ENCODE data around the gene SNX1. TPM values are rescaled to one million over a fixed set of nuclear protein-coding genes. Genes with fewer than 3 reads are reported as not detected.

Gene SNX1
- total RNA-seq, 1 donor from 2014 or later = 33.8 TPM

DNA sequence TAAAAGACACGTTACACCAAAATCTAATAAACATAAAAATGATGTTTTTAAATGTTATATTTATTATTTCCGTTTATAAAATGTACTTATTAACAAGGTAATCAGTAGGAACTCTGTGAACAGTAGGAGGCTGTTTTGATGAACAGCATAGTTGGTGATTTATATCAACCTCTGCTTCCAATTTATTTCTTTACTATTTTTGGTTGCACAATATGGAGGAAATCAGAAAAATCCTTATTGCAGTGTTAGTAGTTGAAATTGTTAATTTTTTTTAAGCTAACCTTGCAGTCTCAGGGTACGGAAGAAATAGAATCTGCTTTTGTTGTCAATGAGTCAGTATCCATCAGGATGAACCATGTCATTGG lies 50.7 kb downstream of the SNX1 start:
- peaks cover 25 to 43% of the 10 kb centered on the region in 2 donors for H3K36me3 ChIP-seq
- TF ChIP-seq, protein P1, sequence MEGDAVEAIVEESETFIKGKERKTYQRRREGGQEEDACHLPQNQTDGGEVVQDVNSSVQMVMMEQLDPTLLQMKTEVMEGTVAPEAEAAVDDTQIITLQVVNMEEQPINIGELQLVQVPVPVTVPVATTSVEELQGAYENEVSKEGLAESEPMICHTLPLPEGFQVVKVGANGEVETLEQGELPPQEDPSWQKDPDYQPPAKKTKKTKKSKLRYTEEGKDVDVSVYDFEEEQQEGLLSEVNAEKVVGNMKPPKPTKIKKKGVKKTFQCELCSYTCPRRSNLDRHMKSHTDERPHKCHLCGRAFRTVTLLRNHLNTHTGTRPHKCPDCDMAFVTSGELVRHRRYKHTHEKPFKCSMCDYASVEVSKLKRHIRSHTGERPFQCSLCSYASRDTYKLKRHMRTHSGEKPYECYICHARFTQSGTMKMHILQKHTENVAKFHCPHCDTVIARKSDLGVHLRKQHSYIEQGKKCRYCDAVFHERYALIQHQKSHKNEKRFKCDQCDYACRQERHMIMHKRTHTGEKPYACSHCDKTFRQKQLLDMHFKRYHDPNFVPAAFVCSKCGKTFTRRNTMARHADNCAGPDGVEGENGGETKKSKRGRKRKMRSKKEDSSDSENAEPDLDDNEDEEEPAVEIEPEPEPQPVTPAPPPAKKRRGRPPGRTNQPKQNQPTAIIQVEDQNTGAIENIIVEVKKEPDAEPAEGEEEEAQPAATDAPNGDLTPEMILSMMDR (IDR thresholded peaks at IDR 0.05) = no peak
- no peak for DNase-seq (ENCODE audit: low spot score in 2 of 2)
- peaks cover 5% of the 10 kb centered on the region for H3K27me3 ChIP-seq
- H3K4me1 ChIP-seq = peaks cover under 1 to 5% of the 10 kb centered on the region in 2 donors
- H3K27ac ChIP-seq = no peak overlapping the region
- H3K9me3 ChIP-seq = no peaks in the 10 kb centered on the region
- intact Hi-C loops (cut with DNase I) = no loop called here
- no peak overlapping the region for H3K4me3 ChIP-seq

DNA sequence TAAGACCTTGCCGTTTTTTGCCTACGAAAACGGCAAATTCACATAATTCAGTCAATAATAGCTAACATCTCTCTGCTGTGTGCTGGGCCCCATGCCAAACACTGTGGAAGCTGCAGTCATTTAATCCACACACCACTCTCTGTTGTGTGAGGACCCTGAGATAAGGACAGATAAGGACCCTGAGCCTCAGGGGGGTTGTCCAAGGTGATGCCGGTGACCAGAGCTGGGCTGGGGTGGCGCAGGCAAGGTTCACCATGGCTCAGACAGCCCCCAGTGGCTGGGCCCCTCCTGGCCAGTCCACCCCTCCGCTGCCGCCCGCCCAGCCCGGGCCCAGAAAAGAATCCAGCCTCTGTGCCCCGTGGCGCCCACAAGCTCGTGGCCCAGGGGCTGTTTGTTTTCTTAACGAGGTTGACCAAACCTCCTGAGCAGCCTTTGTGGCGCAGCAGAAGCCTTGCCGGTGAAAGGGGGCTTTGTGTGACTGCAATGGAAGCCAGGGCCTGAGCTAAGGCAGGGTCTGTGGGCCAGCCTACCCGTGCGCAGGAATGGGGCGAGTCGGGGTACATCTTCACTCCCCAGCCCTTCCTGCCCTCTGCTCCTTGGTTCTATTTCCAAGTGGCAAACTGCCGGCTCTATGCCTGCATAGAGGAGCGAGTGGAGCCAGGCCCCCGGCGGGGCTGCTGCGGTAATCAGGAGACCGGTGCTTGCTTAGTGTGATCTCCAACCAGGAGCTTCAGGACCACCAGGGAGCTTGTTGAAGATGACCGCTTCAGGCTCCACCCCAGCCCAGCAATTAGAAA lies 51.3 kb downstream of the SNX1 start:
- DNase-seq (ENCODE audit: low spot score in 2 of 2) = no peak
- no peak overlapping the region for H3K4me3 ChIP-seq
- intact Hi-C loops (cut with DNase I) = no loop called here
- no peak overlapping the region for H3K27ac ChIP-seq
- H3K4me1 ChIP-seq = peaks cover 6 to 10% of the 10 kb centered on the region in 2 donors
- H3K27me3 ChIP-seq = peaks cover 11% of the 10 kb centered on the region
- H3K9me3 ChIP-seq = no peaks in the 10 kb centered on the region
- TF ChIP-seq, protein P1 (IDR thresholded peaks at IDR 0.05) = no peak
- peaks cover 25 to 39% of the 10 kb centered on the region in 2 donors for H3K36me3 ChIP-seq

DNA sequence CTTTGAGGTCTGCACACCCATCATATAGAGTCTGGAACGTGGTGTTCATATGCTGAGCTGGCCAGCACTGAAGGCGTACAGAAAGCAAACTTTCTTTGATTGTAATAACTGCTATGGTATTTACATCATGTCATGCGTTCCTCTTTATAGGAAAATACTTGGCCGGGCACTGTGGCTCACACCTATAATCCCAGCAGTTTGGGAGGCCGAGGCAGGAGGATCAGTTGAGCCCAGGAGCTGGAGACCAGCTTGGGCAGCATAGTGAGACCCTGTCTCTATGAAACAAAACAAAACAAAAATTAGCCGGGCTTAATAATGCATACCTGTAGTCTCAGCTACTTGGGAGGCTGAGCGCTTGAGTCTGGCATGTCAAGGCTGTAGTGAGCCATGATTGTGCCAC lies 52.4 kb downstream of the SNX1 start:
- intact Hi-C loops (cut with DNase I) = no loop called here
- DNase-seq (ENCODE audit: low spot score in 2 of 2) = no peak
- TF ChIP-seq, protein P1 (IDR thresholded peaks at IDR 0.05) = no peak

DNA sequence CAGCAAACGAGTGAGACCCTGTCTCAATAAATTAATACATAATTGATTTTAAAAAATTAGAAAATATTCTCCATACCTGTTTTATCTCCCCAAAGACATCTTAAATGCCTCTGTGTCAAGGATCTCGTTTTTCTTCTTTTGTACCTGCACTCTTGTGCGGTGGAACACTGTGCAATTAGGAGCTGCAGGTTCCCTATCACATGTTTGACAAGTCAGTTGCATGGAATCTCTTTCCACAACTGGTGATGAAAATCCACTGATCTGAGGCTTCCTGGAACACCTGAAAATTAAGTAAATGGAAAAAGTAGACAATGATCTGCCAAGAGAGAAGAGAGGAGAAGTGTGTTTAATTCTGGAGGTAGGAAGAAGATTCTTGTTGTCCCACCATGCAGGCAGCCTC lies 52.8 kb downstream of the SNX1 start:
- DNase-seq (ENCODE audit: low spot score in 2 of 2) = no peak
- H3K4me1 ChIP-seq = peaks cover 11 to 23% of the 10 kb centered on the region in 2 donors
- intact Hi-C loops (cut with DNase I) = no loop called here
- H3K27me3 ChIP-seq = peaks cover 17% of the 10 kb centered on the region
- H3K4me3 ChIP-seq = no peak overlapping the region
- peaks cover 15 to 25% of the 10 kb centered on the region in 2 donors for H3K36me3 ChIP-seq
- no peak overlapping the region for H3K27ac ChIP-seq
- no peaks in the 10 kb centered on the region for H3K9me3 ChIP-seq
- TF ChIP-seq, protein P1 (IDR thresholded peaks at IDR 0.05) = no peak

More for the DNA sequence above, 52.4 kb downstream of the SNX1 start:
- Histone ChIP-seq H3K36me3 (peaks cover 19 to 29% of the 10 kb centered on the region in 2 donors), H3K4me1 (peaks cover 11 to 19% of the 10 kb centered on the region in 2 donors), H3K4me3 (no peak overlapping the region), H3K27me3 (peaks cover 17% of the 10 kb centered on the region), H3K27ac (no peak overlapping the region), H3K9me3 (no peaks in the 10 kb centered on the region)

DNA sequence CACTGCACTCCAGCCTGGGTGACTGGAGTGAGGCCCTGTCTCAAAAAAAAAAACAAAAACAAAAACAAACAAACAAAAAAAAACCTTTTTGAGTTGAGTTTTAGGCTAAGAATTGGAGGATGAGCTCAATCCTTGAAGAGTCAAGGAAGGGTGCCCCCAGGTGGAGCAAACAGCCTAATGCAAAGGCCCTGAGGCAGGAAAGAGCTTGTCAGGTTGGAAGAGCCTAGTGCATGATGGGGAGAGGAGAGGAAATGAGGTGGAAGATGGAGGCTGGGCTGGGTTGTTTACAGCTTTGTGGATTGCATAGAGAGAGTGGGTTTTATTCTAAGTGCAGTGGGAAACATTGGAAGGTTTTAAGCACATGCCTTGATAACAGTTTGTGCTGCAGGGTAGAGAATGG lies 53.6 kb downstream of the SNX1 start:
- Histone ChIP-seq H3K4me3 (no peak overlapping the region), H3K4me1 (peaks cover 11 to 26% of the 10 kb centered on the region in 2 donors), H3K27me3 (peaks cover 17% of the 10 kb centered on the region), H3K36me3 (peaks cover 15 to 22% of the 10 kb centered on the region in 2 donors), H3K27ac (no peak overlapping the region), H3K9me3 (no peaks in the 10 kb centered on the region)
- no peak for DNase-seq (ENCODE audit: low spot score in 2 of 2)
- TF ChIP-seq, protein P1 (IDR thresholded peaks at IDR 0.05) = no peak
- intact Hi-C loops (cut with DNase I) = no loop called here

Data from ascending aorta (tissue), 2 donors.